ENCODE data around the gene DNAJB4.
"Not testable (repeated sequence)": the region's sequence is repeated elsewhere in the genome, so short reads cannot be mapped to it uniquely, and the experiment has no call there.

The DNAJB4 gene

DNA sequence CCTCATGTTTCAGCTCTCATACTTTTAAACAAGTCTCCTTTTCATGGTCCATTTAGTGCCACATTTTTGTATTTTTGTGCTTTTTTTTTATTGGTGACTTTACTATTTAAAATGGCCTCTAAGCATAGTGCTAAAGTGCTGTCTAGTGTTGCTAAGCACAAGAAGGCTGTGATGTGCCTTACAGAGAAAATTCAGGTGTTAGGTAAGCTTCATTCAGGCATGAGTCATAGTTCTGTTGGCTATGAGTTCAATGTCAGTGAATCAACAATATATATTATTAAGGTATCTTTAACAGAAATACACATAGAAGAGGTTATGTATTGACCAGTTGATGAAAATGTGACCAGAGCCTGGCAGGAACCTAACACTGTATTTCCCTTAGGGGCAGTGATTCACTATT lies 13.1 kb upstream of the DNAJB4 start:
- FAIRE-seq = no peak

DNA sequence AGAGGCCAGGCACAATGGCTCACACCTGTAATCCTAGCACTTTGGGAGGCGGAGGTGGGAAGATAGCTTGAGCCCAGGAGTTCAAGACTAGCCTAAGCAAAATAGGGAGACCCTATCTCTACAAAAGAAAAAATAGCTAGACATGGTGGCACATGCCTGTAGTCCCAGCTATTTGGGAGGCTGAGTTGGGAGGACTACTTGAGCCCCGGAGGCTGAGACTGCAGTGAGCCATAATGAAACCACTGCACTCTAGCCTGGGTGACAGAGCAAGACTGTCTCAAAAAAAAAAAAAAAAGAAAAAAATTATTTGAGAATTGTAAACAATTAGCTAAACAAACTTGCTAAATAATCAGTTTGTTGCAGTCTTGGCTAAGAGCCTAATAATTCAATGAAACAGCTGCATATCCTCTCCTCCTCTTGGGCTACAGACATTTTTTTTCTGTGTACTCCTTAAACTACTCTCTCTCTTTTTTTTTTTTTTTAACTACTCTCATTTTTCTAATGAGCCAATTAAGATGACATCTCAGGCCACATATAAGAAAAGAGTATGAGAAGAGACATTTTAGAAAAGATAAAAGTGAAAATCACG lies 10.5 kb upstream of the DNAJB4 start:
- FAIRE-seq = no peak

DNA sequence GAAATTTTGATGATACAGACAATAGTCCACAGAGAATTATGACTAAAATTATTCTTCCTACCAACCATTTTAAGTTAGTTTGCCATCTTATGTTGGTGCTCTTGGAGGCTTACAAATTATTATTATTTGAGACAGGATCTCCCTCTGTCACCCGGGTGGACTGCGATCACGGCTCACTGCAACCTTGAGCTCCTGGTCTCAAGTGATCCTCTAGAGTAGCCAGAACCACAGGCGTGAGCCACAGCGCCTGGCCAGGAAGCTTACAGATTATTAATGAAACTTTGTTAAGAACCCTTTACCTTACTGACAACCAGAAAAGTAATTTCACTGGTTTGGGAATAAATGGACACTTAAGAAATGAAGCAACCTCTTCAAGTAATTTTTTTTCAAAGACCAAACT lies 8.0 kb upstream of the DNAJB4 start:
- FAIRE-seq = no peak

DNA sequence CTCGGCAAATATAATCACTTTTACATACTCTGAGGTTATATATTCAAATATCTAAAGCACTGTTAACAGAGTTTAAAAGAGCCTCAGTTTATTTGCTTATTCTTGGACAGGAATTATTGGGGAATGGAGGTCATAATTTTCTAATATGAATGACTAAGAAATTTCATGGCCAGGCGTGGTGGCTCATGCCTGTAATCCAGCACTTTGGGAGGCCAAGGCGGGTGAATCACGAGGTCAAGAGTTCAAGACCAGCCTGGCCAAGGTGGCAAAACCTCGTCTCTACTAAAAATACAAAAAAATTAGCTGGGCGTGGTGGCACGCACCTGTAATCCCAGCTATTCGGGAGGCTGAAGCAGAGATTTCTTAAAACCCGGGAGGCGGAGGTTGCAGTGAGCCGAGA lies 4.2 kb upstream of the DNAJB4 start:
- not testable (repeated sequence) for FAIRE-seq

GRCh38 chr1:78003070-78003746 lies 1.5 kb upstream of the DNAJB4 start:
- FAIRE-seq = peak; percentile 10

GRCh38 chr1:78003882-78004718 lies 639 bp upstream of the DNAJB4 start:
- FAIRE-seq = no peak

DNA sequence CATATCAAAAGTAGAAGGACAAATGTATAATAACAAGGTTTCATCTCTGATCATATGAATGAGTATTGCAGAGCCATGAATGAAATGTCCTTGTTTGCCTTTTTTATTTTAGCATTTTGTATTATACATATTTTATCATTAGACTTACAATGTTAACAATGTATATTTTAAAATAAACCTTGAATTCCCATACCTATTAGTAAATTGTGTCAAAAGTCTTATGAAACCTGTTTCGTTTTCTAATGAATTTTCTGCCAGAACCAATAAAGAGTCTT lies 646 bp downstream of the DNAJB4 start:
- FAIRE-seq = peak; percentile 73

GRCh38 chr1:78005755-78006154 lies 1.0 kb downstream of the DNAJB4 start:
- peak; percentile 28 for FAIRE-seq

DNA sequence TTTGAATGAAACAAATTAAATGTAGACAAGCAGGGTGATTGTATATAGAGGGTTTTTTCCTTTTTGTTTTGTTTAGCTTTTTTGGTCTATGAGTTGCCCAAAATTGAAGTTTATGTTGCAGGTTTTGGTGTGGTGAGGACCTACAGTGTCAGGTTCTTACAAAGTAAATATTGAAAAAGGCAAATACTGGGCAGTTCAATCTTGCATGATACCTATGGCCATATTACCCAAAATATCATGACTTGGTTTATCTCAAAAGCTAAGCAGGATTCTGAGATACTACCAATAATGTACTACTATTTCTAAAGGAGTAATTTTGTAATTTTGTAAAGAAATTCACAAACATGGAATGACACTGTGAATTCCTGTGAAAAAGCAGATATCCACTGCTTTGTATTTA lies 1.8 kb downstream of the DNAJB4 start:
- FAIRE-seq = no peak

DNA sequence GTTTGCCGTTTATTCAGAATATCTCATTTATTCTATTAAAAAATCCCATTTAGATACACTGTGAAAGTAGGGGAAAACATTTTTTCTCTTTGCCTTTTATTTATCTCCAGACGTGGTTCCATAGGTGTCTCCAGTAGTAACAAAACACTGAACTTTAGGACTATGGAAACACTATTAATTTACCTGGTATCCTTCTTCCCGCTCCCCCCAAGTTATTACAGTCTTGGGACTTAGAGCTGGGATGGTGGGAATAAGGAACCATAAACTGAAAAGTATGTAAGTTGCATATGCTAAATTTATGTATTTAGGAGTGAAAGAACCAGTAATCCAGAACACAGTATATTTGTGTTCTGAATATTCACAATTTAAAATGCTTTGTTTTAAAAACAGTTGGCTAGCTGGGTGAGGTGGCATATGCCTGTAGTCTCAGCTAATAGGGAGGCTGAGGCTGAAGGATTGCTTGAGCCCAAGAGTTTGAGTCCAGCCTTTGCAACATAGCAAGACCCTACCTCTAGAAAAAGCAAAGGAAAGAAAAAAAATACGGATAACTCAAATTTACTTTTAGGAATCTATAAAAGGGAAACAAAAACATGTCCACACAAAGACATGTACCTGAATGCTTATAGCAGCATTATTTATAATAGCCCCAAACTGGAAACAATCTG lies 3.1 kb downstream of the DNAJB4 start:
- FAIRE-seq = no peak

- no peak for FAIRE-seq
Observed at GRCh38 chr1:78009276-78009675, 4.5 kb downstream of the DNAJB4 start.

- FAIRE-seq = no peak
Observed at GRCh38 chr1:78009836-78010235, 5.1 kb downstream of the DNAJB4 start.

DNA sequence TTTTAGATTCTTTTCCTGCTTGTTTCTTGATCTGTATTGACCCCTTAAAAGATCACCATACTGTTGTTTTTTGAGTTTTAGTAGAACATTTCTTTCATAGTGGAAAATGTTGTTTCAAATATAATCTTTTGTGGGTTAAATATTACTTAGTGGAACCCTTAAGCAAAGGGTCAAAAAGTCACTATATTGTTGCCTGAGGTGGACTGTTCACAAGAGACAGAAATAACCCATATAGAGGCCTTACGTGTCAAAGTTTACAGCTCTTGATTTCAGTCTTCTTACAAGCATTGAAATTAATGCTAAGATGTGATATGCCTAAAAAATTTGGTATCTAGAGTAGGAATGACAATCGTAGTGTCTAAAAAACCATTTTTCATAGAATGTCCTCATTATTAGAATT lies 6.3 kb downstream of the DNAJB4 start:
- no peak for FAIRE-seq

- no peak for FAIRE-seq
Observed at GRCh38 chr1:78015148-78015547, 10.4 kb downstream of the DNAJB4 start.

DNA sequence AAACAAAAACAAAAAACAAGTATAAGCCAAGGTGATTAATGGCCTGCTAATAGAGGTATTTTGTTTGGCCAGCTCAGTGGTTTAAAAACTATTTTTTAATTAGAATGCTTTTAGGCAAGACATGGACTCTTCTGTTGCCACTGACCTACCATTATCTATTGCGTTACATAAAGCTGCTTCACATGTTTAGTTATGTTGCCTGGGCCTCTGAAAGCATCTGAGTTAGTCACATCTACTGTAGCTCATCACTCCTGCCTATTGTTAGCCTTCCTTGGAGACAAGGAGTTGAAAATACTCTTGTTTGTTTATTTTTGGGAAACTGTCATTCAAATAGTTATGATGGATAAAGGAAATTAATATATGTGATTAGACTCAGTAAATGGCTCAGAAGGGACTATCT lies 14.3 kb downstream of the DNAJB4 start:
- no peak for FAIRE-seq

DNA sequence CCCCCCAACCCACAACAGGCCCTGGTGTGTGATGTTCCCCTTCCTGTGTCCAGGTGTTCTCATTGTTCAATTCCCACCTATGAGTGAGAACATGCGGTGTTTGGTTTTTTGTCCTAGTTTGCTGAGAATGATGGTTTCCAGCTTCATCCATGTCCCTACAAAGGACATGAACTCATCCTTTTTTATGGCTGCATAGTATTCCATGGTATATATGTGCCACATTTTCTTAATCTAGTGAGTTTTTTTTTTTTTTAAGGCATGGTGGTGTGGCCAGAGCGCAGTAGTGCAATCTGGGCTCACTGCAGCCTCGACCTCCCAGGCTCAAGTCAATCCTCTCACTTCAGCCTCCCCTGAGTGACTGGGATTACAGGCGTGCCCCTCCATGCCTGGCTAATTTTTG lies 16.4 kb downstream of the DNAJB4 start:
- not testable (repeated sequence) for FAIRE-seq

DNA sequence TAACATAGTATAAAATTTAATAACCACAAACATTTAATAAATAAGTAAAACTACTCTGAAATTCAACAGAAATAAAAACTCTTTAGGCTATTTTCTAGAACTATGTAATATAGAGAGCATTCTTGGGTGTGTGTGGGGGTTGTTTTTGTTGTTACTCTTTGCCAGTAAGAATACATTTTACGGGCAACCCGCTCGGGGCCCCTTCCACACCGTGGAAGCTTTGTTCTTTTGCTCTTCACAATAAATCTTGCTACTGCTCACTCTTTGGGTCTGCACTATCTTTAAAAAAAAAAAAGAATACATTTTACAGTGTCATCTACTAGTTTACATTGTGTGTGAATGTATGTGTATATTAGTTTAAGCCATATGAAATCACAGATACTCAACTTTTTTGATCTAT lies 25.1 kb downstream of the DNAJB4 start:
- no peak for FAIRE-seq

GRCh38 chr1:78032996-78033796 lies 28.5 kb downstream of the DNAJB4 start:
- FAIRE-seq = no peak

GRCh38 chr1:78033797-78034172 lies 29.0 kb downstream of the DNAJB4 start:
- no peak for FAIRE-seq

DNA sequence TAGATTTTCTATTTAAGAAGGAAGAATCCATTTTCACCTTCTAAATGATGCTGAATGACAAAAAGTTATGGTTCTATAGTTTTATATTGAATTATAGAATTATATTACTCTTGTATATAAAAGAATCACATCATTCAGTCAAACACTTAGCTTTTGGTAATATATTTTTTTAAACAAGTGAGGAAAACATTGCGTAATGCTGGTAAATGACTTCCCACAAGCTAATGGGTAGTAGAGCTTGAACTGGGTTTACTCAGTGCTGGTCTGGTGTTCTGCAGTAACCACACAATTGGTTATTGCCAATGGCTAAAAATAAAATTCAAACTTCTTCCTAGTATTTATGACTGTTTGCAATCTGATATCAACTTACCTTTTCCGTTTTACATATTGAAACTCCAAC lies 30.4 kb downstream of the DNAJB4 start:
- FAIRE-seq = no peak

DNA sequence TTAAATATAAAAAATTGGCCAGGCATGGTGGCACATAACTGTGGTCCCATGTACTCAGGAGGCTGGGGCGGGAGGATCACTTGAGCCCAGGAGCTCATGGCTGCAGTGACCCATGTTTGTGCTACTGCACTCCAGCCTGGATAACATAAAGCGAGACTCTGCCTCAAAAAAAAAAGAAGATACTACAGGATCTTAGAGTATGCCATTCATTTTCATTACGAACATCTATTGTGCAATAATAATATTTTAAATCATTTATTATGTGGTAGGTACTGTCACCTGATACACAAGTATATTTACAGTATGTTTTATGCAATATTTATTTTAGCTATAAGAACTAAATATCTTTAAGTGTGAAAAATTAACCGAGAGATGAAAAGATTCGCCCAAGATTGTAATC lies 31.7 kb downstream of the DNAJB4 start:
- FAIRE-seq = no peak

DNA sequence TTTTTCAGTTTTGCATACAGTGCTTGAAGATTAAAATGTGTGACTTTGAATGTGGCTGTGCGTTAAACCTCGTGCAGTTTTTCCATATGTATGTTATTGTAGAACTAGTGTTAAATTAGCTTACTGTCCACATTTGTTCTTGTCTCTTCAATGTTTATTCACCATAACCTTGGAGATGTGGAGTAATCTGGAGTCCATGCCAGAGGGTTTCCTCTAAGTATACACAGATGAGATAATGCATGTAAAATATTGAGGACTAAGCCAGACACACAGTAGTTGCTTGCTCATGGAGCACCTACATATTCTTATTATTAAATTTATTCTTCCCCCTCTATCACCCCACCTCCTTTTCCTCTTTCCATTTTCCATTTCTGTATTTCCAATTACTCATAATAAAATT lies 33.3 kb downstream of the DNAJB4 start:
- FAIRE-seq = no peak

DNA sequence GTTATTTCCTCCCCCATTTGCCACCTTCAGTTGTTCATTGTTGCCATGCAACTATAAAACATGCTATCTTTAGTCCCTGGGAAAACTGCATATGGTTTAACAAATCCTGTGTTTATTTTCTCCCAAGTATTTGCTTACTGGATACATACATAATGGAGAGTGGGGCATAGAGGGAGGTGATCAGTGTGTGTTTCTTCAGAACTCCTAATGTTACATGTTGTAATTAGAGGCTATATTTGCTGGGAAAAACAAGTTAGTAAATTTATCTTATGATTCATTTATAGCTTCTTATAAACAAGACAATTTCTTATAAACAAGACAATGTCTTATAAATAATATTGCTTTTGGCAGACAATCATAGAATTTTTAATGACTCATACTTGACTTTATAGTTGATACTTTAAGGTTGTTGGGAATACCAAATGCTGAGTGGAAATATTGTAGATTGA lies 33.8 kb downstream of the DNAJB4 start:
- peak; percentile 55 for FAIRE-seq
